ENCODE measurements around the gene CPA4. TPM values are rescaled to one million over a fixed set of nuclear protein-coding genes. Genes with fewer than 3 reads are reported as not detected.
"Not testable (repeated sequence)": the region's sequence is repeated elsewhere in the genome, so short reads cannot be mapped to it uniquely, and the experiment has no call there.

Gene CPA4
- total and polyA plus RNA-seq, 8 donors = 0.20 to 1.5 (median 0.56) TPM

GRCh38 chr7:130309986-130310385, 17.0 kb downstream of the CPA4 start:
- Histone ChIP-seq H3K4me3 (no peak overlapping the region), H3K27me3 (no peaks in the 10 kb centered on the region), H3K9me3 (no peaks in the 10 kb centered on the region), H3K4me1 (no peaks in the 10 kb centered on the region), H3K27ac (no peak overlapping the region), H3K36me3 (no peaks in the 10 kb centered on the region)
- intact Hi-C loops (cut with DNase I) = no loop called here
- ATAC-seq (no peak), DNase-seq (no peak)
- no peak for TF ChIP-seq CTCF (IDR thresholded peaks at IDR 0.05)

- DNase-seq (no peak), ATAC-seq (no peak)
- intact Hi-C loops (cut with DNase I) = no loop called here
- no peaks in the 10 kb centered on the region for H3K36me3 ChIP-seq
- H3K9me3 ChIP-seq = no peaks in the 10 kb centered on the region
- H3K4me3 ChIP-seq = no peak overlapping the region
- H3K4me1 ChIP-seq = no peaks in the 10 kb centered on the region
- TF ChIP-seq CTCF (IDR thresholded peaks at IDR 0.05) = no peak
- H3K27ac ChIP-seq = no peak overlapping the region
- H3K27me3 ChIP-seq = no peaks in the 10 kb centered on the region
Measured at GRCh38 chr7:130314305-130314704, 21.3 kb downstream of the CPA4 start.

DNA sequence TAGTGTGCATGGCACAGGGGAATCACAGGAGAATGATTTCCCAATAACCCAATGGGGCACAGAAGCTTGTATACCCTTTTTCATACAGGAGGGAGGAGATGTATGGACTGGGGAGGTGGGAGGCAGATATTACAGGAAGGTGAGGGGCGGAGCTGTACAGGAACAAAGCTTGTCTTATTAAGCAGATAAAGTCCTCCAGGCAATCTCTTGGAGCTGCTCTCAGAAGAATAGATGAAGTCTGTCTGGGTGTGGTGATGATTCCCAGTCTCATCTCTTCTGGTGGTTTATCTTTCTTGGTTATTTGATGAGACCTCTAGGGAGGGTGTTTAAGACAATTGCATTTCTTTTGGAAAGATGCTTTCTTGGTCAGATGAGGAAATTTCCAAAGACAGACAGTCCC, 26.6 kb downstream of the CPA4 start:
- H3K4me1 ChIP-seq = no peaks in the 10 kb centered on the region
- intact Hi-C loops (cut with DNase I) = no loop called here
- ATAC-seq (no peak), DNase-seq (no peak)
- no peaks in the 10 kb centered on the region for H3K27me3 ChIP-seq
- no peak overlapping the region for H3K4me3 ChIP-seq
- no peaks in the 10 kb centered on the region for H3K9me3 ChIP-seq
- no peaks in the 10 kb centered on the region for H3K36me3 ChIP-seq
- TF ChIP-seq CTCF (IDR thresholded peaks at IDR 0.05) = no peak
- no peak overlapping the region for H3K27ac ChIP-seq

- intact Hi-C loops (cut with DNase I); H3K27me3 ChIP-seq; H3K27ac ChIP-seq; H3K4me3 ChIP-seq; H3K9me3 ChIP-seq; H3K4me1 ChIP-seq; H3K36me3 ChIP-seq; DNase-seq; ATAC-seq: not testable (repeated sequence)
Measured at GRCh38 chr7:130321542-130322229, 28.7 kb downstream of the CPA4 start.

- intact Hi-C loops (cut with DNase I) = no loop called here
- H3K36me3 ChIP-seq = no peaks in the 10 kb centered on the region
- TF ChIP-seq CTCF (IDR thresholded peaks at IDR 0.05) = no peak
Measured at GRCh38 chr7:130322615-130323014, 29.7 kb downstream of the CPA4 start.

More at GRCh38 chr7:130322615-130323014, 29.7 kb downstream of the CPA4 start:
- H3K4me1 ChIP-seq = no peaks in the 10 kb centered on the region
- H3K27me3 ChIP-seq = no peaks in the 10 kb centered on the region
- ATAC-seq = no peak
- DNase-seq = no peak
- no peak overlapping the region for H3K4me3 ChIP-seq
- H3K9me3 ChIP-seq = no peaks in the 10 kb centered on the region
- H3K27ac ChIP-seq = no peak overlapping the region
